H1 (cell line): ENCODE results near the gene CCDC182.

Experiments
- ASH2L ChIP-seq: fragments of 200-600, 300-600 bp; sonication (generic); IDR thresholded peaks from one replicate; pipeline ENCODE4 v1.7.1; 2017; ENCODE audit warnings: low read length
- BRCA1 ChIP-seq: IDR thresholded peaks from 2 replicates; pipeline ENCODE4 v1.6.1; 2012; ENCODE audit warnings: low read depth, low read length, improper control_type of control experiment
- CHD2 ChIP-seq: IDR thresholded peaks from 2 replicates; pipeline ENCODE4 v1.6.1; 2012; ENCODE audit warnings: low read length, improper control_type of control experiment
- EGR1 ChIP-seq: IDR thresholded peaks from 2 replicates; pipeline ENCODE4 v1.6.1; 2011; ENCODE audit warnings: low read depth, low read length, borderline replicate concordance
- EZH2 ChIP-seq: fragments of 200-600 bp; sonication (generic); IDR thresholded peaks from 2 replicates; pipeline ENCODE4 v1.7.1; 2012; ENCODE audit warnings: low read depth, mild to moderate bottlenecking, moderate library complexity, low read length, inconsistent platforms; ENCODE audit not compliant: severe bottlenecking
- JUN ChIP-seq: IDR thresholded peaks from 2 replicates; pipeline ENCODE4 v1.6.1; 2011; ENCODE audit warnings: low read depth, mild to moderate bottlenecking, improper control_type of control experiment, low read length
- POLR2A ChIP-seq, 2 experiments: IDR thresholded peaks; 1 replicate in 1 of 2; 2 replicates in 1 of 2; pipeline ENCODE4 v1.6.1; 2011; ENCODE audit warnings: low read depth in 2 of 2, low read length in 2 of 2, mild to moderate bottlenecking in 2 of 2; ENCODE audit errors: control extremely low read depth in 1 of 2
- POLR2AphosphoS5 ChIP-seq: IDR thresholded peaks from 2 replicates; pipeline ENCODE4 v1.6.1; 2011; ENCODE audit warnings: low read depth, low read length
- RAD21 ChIP-seq, 2 experiments: IDR thresholded peaks in 1 of 2; conservative IDR thresholded peaks in 1 of 2; 2 replicates each; pipeline ENCODE4 v1.6.1; 2011; ENCODE audit warnings: low read depth in 2 of 2, low read length in 2 of 2, improper control_type of control experiment in 1 of 2, inconsistent platforms in 1 of 2, mild to moderate bottlenecking in 1 of 2, moderate library complexity in 1 of 2
- SP4 ChIP-seq: IDR thresholded peaks from 2 replicates; pipeline ENCODE4 v1.6.1; 2012; ENCODE audit warnings: low read length, inconsistent platforms
- SUZ12 ChIP-seq: fragments of 200-600 bp; sonication (generic); IDR thresholded peaks from 2 replicates; pipeline ENCODE4 v1.6.1; 2012; ENCODE audit warnings: mild to moderate bottlenecking, inconsistent platforms, low read length, moderate library complexity, mixed read lengths
- TF ChIP-seq, protein P1 (sequence below), 3 experiments: IDR thresholded peaks; 1 replicate in 2 of 3; 2 replicates in 1 of 3; pipeline versions ENCODE4 v1.5.1 to v1.6.1; 2011; ENCODE audit warnings: low read length in 3 of 3, mild to moderate bottlenecking in 3 of 3, inconsistent platforms in 2 of 3, low read depth in 1 of 3, moderate library complexity in 1 of 3; ENCODE audit not compliant: insufficient read depth in 1 of 3; ENCODE audit errors: control extremely low read depth in 1 of 3

DNA sequence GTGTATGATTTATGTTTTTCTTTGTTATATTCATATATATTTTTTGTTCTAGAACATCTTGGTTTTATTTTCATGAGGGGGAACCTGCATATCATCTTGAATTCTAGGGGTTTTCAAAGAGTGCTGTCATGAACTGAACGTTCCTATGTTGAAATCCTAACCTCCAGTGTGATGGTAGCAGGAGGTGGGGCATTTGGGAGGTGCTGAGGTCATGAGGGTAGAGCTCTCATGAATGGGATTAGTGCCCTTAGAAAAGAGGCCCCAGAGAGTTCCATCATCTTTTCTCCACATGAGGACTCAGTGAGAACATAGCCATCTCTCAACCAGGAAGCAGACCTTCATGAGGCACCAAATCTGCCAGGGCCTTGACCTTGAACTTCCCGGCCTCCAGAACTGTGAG is 34.6 kb upstream of the CCDC182 start:
- TF ChIP-seq EGR1 (no peak), ASH2L (no peak), POLR2A (IDR thresholded peaks at IDR 0.05; ENCODE audit: control extremely low read depth in 1 of 2, low read depth in 2 of 2, low read length in 2 of 2) (no peak), CHD2 (no peak), POLR2AphosphoS5 (no peak), EZH2 (no peak), SP4 (no peak), JUN (no peak), RAD21 (IDR thresholded peaks at IDR 0.05 in 1 of 2, conservative IDR thresholded peaks at IDR 0.05 in 1 of 2; ENCODE audit: low read depth in 2 of 2, low read length in 2 of 2) (no peak), BRCA1 (no peak), SUZ12 (no peak)
- TF ChIP-seq, protein P1, sequence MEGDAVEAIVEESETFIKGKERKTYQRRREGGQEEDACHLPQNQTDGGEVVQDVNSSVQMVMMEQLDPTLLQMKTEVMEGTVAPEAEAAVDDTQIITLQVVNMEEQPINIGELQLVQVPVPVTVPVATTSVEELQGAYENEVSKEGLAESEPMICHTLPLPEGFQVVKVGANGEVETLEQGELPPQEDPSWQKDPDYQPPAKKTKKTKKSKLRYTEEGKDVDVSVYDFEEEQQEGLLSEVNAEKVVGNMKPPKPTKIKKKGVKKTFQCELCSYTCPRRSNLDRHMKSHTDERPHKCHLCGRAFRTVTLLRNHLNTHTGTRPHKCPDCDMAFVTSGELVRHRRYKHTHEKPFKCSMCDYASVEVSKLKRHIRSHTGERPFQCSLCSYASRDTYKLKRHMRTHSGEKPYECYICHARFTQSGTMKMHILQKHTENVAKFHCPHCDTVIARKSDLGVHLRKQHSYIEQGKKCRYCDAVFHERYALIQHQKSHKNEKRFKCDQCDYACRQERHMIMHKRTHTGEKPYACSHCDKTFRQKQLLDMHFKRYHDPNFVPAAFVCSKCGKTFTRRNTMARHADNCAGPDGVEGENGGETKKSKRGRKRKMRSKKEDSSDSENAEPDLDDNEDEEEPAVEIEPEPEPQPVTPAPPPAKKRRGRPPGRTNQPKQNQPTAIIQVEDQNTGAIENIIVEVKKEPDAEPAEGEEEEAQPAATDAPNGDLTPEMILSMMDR (IDR thresholded peaks at IDR 0.05; ENCODE audit: control extremely low read depth in 1 of 3, insufficient read depth in 1 of 3, low read depth in 1 of 3, low read length in 3 of 3) = no peak
